ENCODE data around the gene SNU13. TPM values are rescaled to one million over a fixed set of nuclear protein-coding genes. Genes with fewer than 3 reads are reported as not detected.

SNU13 gene
- total RNA-seq, 1 experiment from 2014 or later = 283 TPM

DNA sequence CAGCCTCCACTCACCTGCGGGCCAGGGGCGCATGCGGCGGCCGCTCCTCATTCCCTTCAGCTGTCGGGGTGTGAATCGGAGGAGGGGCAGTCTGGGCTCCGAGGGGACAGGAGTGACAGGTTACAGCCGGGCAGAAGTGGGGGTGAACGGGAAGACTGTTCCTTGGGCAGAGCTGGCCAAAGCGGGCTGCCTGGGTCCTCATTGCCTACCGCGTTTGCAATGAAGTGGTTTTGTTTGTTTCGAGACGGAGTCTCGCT lies 11.4 kb upstream of the SNU13 start:
- H3K4me1 ChIP-seq (ENCODE audit: control insufficient read depth in 1 of 2, insufficient read depth in 2 of 2, low read length in 2 of 2) = peaks cover 3 to 12% of the 10 kb centered on the region in 2 experiments
- ChIA-PET POLR2A (interaction anchor here (3.6 kb wide), 1 partner anchor 11 kb away, joined by 9 read pairs; the partner anchor contains the start of gene SNU13), RAD21 (ENCODE audit: low non-redundant PET in 1 of 2, low total read pairs in 2 of 2, uncharacterized antibody in 2 of 2, unreplicated experiment in 2 of 2) (no interaction called here), CTCF (no interaction called here)
- no peak for TF ChIP-seq SRF (IDR thresholded peaks at IDR 0.05; ENCODE audit: low read depth)
- TF ChIP-seq, protein P1, sequence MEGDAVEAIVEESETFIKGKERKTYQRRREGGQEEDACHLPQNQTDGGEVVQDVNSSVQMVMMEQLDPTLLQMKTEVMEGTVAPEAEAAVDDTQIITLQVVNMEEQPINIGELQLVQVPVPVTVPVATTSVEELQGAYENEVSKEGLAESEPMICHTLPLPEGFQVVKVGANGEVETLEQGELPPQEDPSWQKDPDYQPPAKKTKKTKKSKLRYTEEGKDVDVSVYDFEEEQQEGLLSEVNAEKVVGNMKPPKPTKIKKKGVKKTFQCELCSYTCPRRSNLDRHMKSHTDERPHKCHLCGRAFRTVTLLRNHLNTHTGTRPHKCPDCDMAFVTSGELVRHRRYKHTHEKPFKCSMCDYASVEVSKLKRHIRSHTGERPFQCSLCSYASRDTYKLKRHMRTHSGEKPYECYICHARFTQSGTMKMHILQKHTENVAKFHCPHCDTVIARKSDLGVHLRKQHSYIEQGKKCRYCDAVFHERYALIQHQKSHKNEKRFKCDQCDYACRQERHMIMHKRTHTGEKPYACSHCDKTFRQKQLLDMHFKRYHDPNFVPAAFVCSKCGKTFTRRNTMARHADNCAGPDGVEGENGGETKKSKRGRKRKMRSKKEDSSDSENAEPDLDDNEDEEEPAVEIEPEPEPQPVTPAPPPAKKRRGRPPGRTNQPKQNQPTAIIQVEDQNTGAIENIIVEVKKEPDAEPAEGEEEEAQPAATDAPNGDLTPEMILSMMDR (IDR thresholded peaks at IDR 0.05 in 2 of 3, conservative IDR thresholded peaks at IDR 0.05 in 1 of 3; ENCODE audit: borderline replicate concordance in 1 of 3, insufficient read depth in 1 of 3, low read depth in 2 of 3, low read length in 2 of 3) = no peak
- TF ChIP-seq YY1 (IDR thresholded peaks at IDR 0.05; ENCODE audit: extremely low read depth, insufficient replicate concordance, low read depth, low read length) = no peak
- TF ChIP-seq SIN3A (IDR thresholded peaks at IDR 0.05; ENCODE audit: low read depth) = no peak
- no peak for TF ChIP-seq EZH2 (IDR thresholded peaks at IDR 0.05)
- no peak for TF ChIP-seq POLR2A (IDR thresholded peaks at IDR 0.05; ENCODE audit: borderline replicate concordance, extremely low read depth, insufficient read depth, insufficient read length)
- TF ChIP-seq RAD21 (IDR thresholded peaks at IDR 0.05; ENCODE audit: low read depth) = no peak
- no peak for TF ChIP-seq MAX (IDR thresholded peaks at IDR 0.05)
- TF ChIP-seq POLR2AphosphoS5 (IDR thresholded peaks at IDR 0.05; ENCODE audit: low read depth, low read length) = no peak
- TF ChIP-seq EGR1 (IDR thresholded peaks at IDR 0.05; ENCODE audit: low read depth) = no peak
- TF ChIP-seq ELF1 (IDR thresholded peaks at IDR 0.05; ENCODE audit: borderline replicate concordance, low read depth) = no peak
- no peak overlapping the region for H2AFZ ChIP-seq (ENCODE audit: low read depth, low read length, poor library complexity, severe bottlenecking)
- intact Hi-C loops (cut with micrococcal nuclease) = no loop called here
- H3K9me3 ChIP-seq (ENCODE audit: control insufficient read depth in 1 of 2, insufficient read depth in 1 of 2, low read depth in 1 of 2, low read length in 2 of 2) = no peaks in the 10 kb centered on the region
- DNase-seq (ENCODE audit: low read depth, low spot score) (no peak), ATAC-seq (no peak)
- H3K9ac ChIP-seq (ENCODE audit: low read length) = no peak overlapping the region
- no peak overlapping the region for H3K4me3 ChIP-seq (replicated peaks in 1 of 2; ENCODE audit: low read depth in 1 of 2, low read length in 2 of 2)
- no peaks in the 10 kb centered on the region for H4K20me1 ChIP-seq (ENCODE audit: insufficient read depth)
- no peaks in the 10 kb centered on the region for H3K36me3 ChIP-seq (ENCODE audit: control insufficient read depth in 1 of 2, insufficient read depth in 2 of 2, low read length in 2 of 2)
- H3K79me2 ChIP-seq (ENCODE audit: insufficient read depth, low read length) = no peaks in the 10 kb centered on the region
- H3K4me2 ChIP-seq (ENCODE audit: low read length) = no peak overlapping the region
- no peak overlapping the region for H3K27ac ChIP-seq (ENCODE audit: low read depth, low read length)
- no TSS peak for BruUV-seq (replicated peaks)
- H3K27me3 ChIP-seq (ENCODE audit: insufficient read depth, low read length) = no peaks in the 10 kb centered on the region
- H3K9me2 ChIP-seq (ENCODE audit: insufficient read depth) = no peaks in the 10 kb centered on the region
